ENCODE results near the gene ZNF141.

DNA sequence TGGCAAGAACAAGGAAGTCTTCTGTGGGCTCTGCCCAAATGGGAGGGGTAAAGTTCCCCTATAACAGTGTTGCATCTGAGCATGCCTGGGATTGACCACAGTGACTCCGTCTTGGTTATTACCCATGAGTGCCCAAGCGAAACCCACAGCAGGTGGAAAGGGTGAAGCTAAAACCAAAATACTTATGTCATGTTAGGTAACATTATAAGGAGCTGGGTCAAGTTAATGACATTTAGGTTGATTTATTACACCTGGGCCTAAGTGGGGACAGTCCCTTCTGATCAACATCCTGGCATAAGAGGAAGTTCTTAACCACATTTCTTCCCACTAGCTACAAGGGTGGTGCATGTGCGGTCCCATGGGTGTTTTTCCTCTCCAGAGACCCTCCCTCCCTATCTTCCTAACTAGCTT is 31.1 kb upstream of the ZNF141 start:
- TF ChIP-seq, protein P1, sequence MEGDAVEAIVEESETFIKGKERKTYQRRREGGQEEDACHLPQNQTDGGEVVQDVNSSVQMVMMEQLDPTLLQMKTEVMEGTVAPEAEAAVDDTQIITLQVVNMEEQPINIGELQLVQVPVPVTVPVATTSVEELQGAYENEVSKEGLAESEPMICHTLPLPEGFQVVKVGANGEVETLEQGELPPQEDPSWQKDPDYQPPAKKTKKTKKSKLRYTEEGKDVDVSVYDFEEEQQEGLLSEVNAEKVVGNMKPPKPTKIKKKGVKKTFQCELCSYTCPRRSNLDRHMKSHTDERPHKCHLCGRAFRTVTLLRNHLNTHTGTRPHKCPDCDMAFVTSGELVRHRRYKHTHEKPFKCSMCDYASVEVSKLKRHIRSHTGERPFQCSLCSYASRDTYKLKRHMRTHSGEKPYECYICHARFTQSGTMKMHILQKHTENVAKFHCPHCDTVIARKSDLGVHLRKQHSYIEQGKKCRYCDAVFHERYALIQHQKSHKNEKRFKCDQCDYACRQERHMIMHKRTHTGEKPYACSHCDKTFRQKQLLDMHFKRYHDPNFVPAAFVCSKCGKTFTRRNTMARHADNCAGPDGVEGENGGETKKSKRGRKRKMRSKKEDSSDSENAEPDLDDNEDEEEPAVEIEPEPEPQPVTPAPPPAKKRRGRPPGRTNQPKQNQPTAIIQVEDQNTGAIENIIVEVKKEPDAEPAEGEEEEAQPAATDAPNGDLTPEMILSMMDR (IDR thresholded peaks at IDR 0.05), result no peak
- no peak for TF ChIP-seq POLR2A (IDR thresholded peaks at IDR 0.05)

Measured in lower leg skin (tissue), 3 donors.